B cell (primary cell): Measurements from ENCODE around the gene LMO1.

Source experiments
- CTCF ChIP-seq: fragments of 200-600 bp; IDR thresholded peaks from one replicate; pipeline ENCODE4 v1.8.0; 2022; ENCODE audit warnings: antibody characterized with exemption, mild to moderate bottlenecking
- EZH2 ChIP-seq: IDR thresholded peaks from 2 replicates; pipeline ENCODE4 v1.6.1; 2012; ENCODE audit warnings: borderline replicate concordance, low read depth, mild to moderate bottlenecking, moderate library complexity, low read length; ENCODE audit not compliant: insufficient read depth, poor library complexity, severe bottlenecking

- TF ChIP-seq CTCF, result no peak
- no peak for TF ChIP-seq EZH2
Observed at GRCh38 chr11:8311366-8311765, 47.7 kb upstream of the LMO1 start.
